H1 (cell line): ENCODE data around the gene STOML1. TPM values are rescaled to one million over a fixed set of nuclear protein-coding genes. Genes with fewer than 3 reads are reported as not detected.

Experiments
- CTCF ChIA-PET: fragments of 300-600 bp; sonication (Branson Sonifier 250); formaldehyde crosslinking; loops from one replicate; lab custom pipeline; 2021; ENCODE audit not compliant: partially characterized antibody; lab: Charles Lee
- POLR2A ChIA-PET: fragments of 300-600 bp; sonication (Branson Sonifier 250); formaldehyde crosslinking; loops from one replicate; lab custom pipeline; 2021; ENCODE audit warnings: inconsistent platforms; ENCODE audit not compliant: partially characterized antibody; lab: Charles Lee
- DNase-seq, 2 experiments: peaks; one replicate each; pipeline versions ENCODE4 v3.0.0 to v3.0.0-alpha.2; 2010 to 2022; ENCODE audit warnings: low spot score in 2 of 2, low read depth in 1 of 2, mixed read lengths in 1 of 2
- FAIRE-seq: peaks from 2 replicates; lab custom pipeline; 2011; peaks lifted over from hg19 to GRCh38; lab: Jason Lieb, UNC
- H2AFZ ChIP-seq: 2 replicates; pipeline ENCODE4 v1.8.1; 2012; ENCODE audit warnings: low read length, inconsistent platforms
- H2AK5ac ChIP-seq: 2 replicates; pipeline ENCODE4 v1.6.1; 2013; ENCODE audit warnings: low read depth, low read length
- H2BK120ac ChIP-seq: replicated peaks from 2 replicates; pipeline ENCODE3; 2013; ENCODE audit warnings: low read depth, low read length, inconsistent platforms
- H2BK12ac ChIP-seq: 2 replicates; pipeline ENCODE4 v1.6.1; 2013; ENCODE audit warnings: low read depth, low read length
- H2BK15ac ChIP-seq: 2 replicates; pipeline ENCODE4 v1.6.1; 2013; ENCODE audit warnings: low read length
- H2BK20ac ChIP-seq: 2 replicates; pipeline ENCODE4 v1.6.1; 2013; ENCODE audit warnings: low read length
- H2BK5ac ChIP-seq: 2 replicates; pipeline ENCODE4 v1.6.1; 2013; ENCODE audit warnings: low read depth, low read length
- H3K14ac ChIP-seq: 2 replicates; pipeline ENCODE4 v1.6.1; 2013; ENCODE audit warnings: inconsistent platforms; ENCODE audit not compliant: insufficient read length
- H3K18ac ChIP-seq: 2 replicates; pipeline ENCODE4 v1.6.1; 2013; ENCODE audit warnings: low read length; ENCODE audit errors: extremely low read depth
- H3K23ac ChIP-seq: 2 replicates; pipeline ENCODE4 v1.6.1; 2013; ENCODE audit warnings: inconsistent platforms; ENCODE audit not compliant: insufficient read length
- H3K23me2 ChIP-seq: 2 replicates; pipeline ENCODE4 v1.6.1; 2013; ENCODE audit warnings: low read depth, low read length
- H3K27ac ChIP-seq: 2 replicates; pipeline ENCODE4 v1.6.1; 2011; ENCODE audit warnings: low read depth, low read length, inconsistent platforms
- H3K27me3 ChIP-seq, 4 experiments: replicated peaks in 1 of 4; 1 replicate in 1 of 4; 2 replicates in 3 of 4; pipeline versions ENCODE4 v1.6.1 to v1.8.1; 2011 to 2013; ENCODE audit warnings: low read length in 3 of 4, mild to moderate bottlenecking in 3 of 4, inconsistent platforms in 2 of 4, mixed read lengths in 2 of 4, moderate library complexity in 1 of 4; ENCODE audit not compliant: control insufficient read depth in 3 of 4, insufficient read depth in 3 of 4; ENCODE audit errors: extremely low read depth in 1 of 4
- H3K36me3 ChIP-seq, 4 experiments: 2 replicates each; pipeline versions ENCODE4 v1.6.1 to v1.8.1; 2011 to 2013; ENCODE audit warnings: mild to moderate bottlenecking in 4 of 4, low read length in 3 of 4, moderate library complexity in 2 of 4, control low read depth in 1 of 4, inconsistent platforms in 1 of 4; ENCODE audit not compliant: insufficient read depth in 4 of 4, control insufficient read depth in 2 of 4
- H3K4ac ChIP-seq: replicated peaks from 2 replicates; pipeline ENCODE3; 2013; ENCODE audit warnings: low read length, low read depth, mixed read lengths, inconsistent platforms; ENCODE audit not compliant: insufficient read length
- H3K4me1 ChIP-seq, 4 experiments: replicated peaks in 1 of 4; 1 replicate in 1 of 4; 2 replicates in 3 of 4; pipeline versions ENCODE4 v1.6.1 to v1.8.1; 2011 to 2013; ENCODE audit warnings: low read length in 3 of 4, inconsistent platforms in 2 of 4, mixed read lengths in 1 of 4; ENCODE audit not compliant: insufficient read depth in 4 of 4, control insufficient read depth in 3 of 4
- H3K4me2 ChIP-seq, 2 experiments: 2 replicates each; pipeline versions ENCODE4 v1.6.1 to v1.8.1; 2011 to 2013; ENCODE audit warnings: low read depth in 2 of 2, low read length in 2 of 2, control low read depth in 1 of 2, inconsistent platforms in 1 of 2, mild to moderate bottlenecking in 1 of 2; ENCODE audit not compliant: insufficient read depth in 1 of 2
- H3K4me3 ChIP-seq, 4 experiments: fragments of 200-600, 300-600 bp in 1 of 4; sonication (generic), shearing (Covaris generic), sonication (Bioruptor Twin) in 1 of 4; 2 replicates each; pipeline versions ENCODE4 v1.5.1 to v1.8.1; 2011 to 2016; ENCODE audit warnings: low read length in 4 of 4, low read depth in 3 of 4, control low read depth in 2 of 4, inconsistent platforms in 2 of 4, mild to moderate bottlenecking in 2 of 4, mixed read lengths in 1 of 4, moderate library complexity in 1 of 4; ENCODE audit not compliant: insufficient read depth in 2 of 4; ENCODE audit errors: extremely low read depth in 1 of 4
- H3K56ac ChIP-seq: replicated peaks from 2 replicates; pipeline ENCODE3; 2013; ENCODE audit warnings: low read depth, mild to moderate bottlenecking, mixed read lengths, low read length, inconsistent platforms; ENCODE audit not compliant: insufficient read length
- H3K79me1 ChIP-seq: 2 replicates; pipeline ENCODE4 v1.6.1; 2013; ENCODE audit warnings: low read depth, low read length, control low read depth
- H3K79me2 ChIP-seq, 2 experiments: 2 replicates each; pipeline versions ENCODE4 v1.6.1 to v1.8.1; 2012 to 2013; ENCODE audit warnings: low read length in 2 of 2, mild to moderate bottlenecking in 2 of 2, inconsistent platforms in 1 of 2; ENCODE audit not compliant: insufficient read depth in 2 of 2, control insufficient read depth in 1 of 2
- H3K9ac ChIP-seq, 4 experiments: replicated peaks in 1 of 4; 1 replicate in 1 of 4; 2 replicates in 3 of 4; pipeline versions ENCODE4 v1.6.1 to v1.8.1; 2011 to 2013; ENCODE audit warnings: low read depth in 3 of 4, low read length in 3 of 4, control low read depth in 2 of 4, mild to moderate bottlenecking in 2 of 4, moderate library complexity in 2 of 4, inconsistent platforms in 1 of 4; ENCODE audit errors: extremely low read depth in 1 of 4
- H3K9me3 ChIP-seq, 2 experiments: 2 replicates each; pipeline versions ENCODE4 v1.6.1 to v1.8.1; 2012 to 2013; ENCODE audit warnings: mild to moderate bottlenecking in 2 of 2, moderate library complexity in 2 of 2, control low read depth in 1 of 2, inconsistent platforms in 1 of 2, low read depth in 1 of 2, low read length in 1 of 2, mixed read lengths in 1 of 2; ENCODE audit not compliant: insufficient read depth in 2 of 2
- H4K20me1 ChIP-seq, 2 experiments: replicated peaks in 1 of 2; 2 replicates each; pipeline versions ENCODE3 to v1.8.1; 2011 to 2013; ENCODE audit warnings: inconsistent platforms in 2 of 2, low read length in 2 of 2, mild to moderate bottlenecking in 1 of 2; ENCODE audit not compliant: insufficient read depth in 2 of 2, control insufficient read depth in 1 of 2
- H4K5ac ChIP-seq: 2 replicates; pipeline ENCODE4 v1.6.1; 2013; ENCODE audit warnings: low read length, low read depth, mixed read lengths, inconsistent platforms; ENCODE audit not compliant: insufficient read length
- H4K8ac ChIP-seq: 2 replicates; pipeline ENCODE4 v1.8.0; 2013; ENCODE audit warnings: mild to moderate bottlenecking, moderate library complexity, low read length, inconsistent platforms; ENCODE audit not compliant: insufficient read depth; ENCODE audit errors: extremely low read depth
- H4K91ac ChIP-seq: replicated peaks from 2 replicates; pipeline ENCODE3; 2013; ENCODE audit warnings: low read length, mixed read lengths, inconsistent platforms; ENCODE audit not compliant: insufficient read length
- ATF2 ChIP-seq: IDR thresholded peaks from 2 replicates; pipeline ENCODE4 v1.6.1; 2012; ENCODE audit warnings: low read length, inconsistent platforms
- CREB1 ChIP-seq: IDR thresholded peaks from 2 replicates; pipeline ENCODE4 v1.6.1; 2012; ENCODE audit warnings: inconsistent platforms
- E2F6 ChIP-seq: IDR thresholded peaks from 2 replicates; pipeline ENCODE4 v1.6.1; 2012; ENCODE audit warnings: inconsistent platforms
- EZH2 ChIP-seq: fragments of 200-600 bp; sonication (generic); IDR thresholded peaks from 2 replicates; pipeline ENCODE4 v1.7.1; 2012; ENCODE audit warnings: low read depth, mild to moderate bottlenecking, moderate library complexity, low read length, inconsistent platforms; ENCODE audit not compliant: severe bottlenecking
- HDAC6 ChIP-seq: IDR thresholded peaks from one replicate; pipeline ENCODE4 v1.7.1; 2012; ENCODE audit warnings: low read depth, mild to moderate bottlenecking, inconsistent platforms, low read length, moderate library complexity
- SAP30 ChIP-seq: fragments of 300-600 bp; sonication (generic); IDR thresholded peaks from 2 replicates; pipeline ENCODE4 v1.7.1; 2012; ENCODE audit warnings: low read length, moderate library complexity, mild to moderate bottlenecking, inconsistent platforms; ENCODE audit not compliant: insufficient read depth, insufficient replicate concordance
- SP4 ChIP-seq: IDR thresholded peaks from 2 replicates; pipeline ENCODE4 v1.6.1; 2012; ENCODE audit warnings: low read length, inconsistent platforms
- SUZ12 ChIP-seq: fragments of 200-600 bp; sonication (generic); IDR thresholded peaks from 2 replicates; pipeline ENCODE4 v1.6.1; 2012; ENCODE audit warnings: mild to moderate bottlenecking, inconsistent platforms, low read length, moderate library complexity, mixed read lengths
- USF2 ChIP-seq: IDR thresholded peaks from 2 replicates; pipeline ENCODE4 v1.6.1; 2011; ENCODE audit warnings: low read length, improper control_type of control experiment
- WGBS, 2 experiments: shearing (Covaris generic) in 1 of 2; methylation state at CpG; one replicate each; pipeline versions ENCODE4 v1.1.6 to v1.1.7; 2013 to 2015; ENCODE audit warnings: low lambda C conversion rate in 2 of 2, mixed read lengths in 2 of 2, inconsistent platforms in 1 of 2, low coverage in 1 of 2, missing lambda C conversion rate in 1 of 2; ENCODE audit not compliant: insufficient replicate concordance in 2 of 2, insufficient coverage in 1 of 2, insufficient read length in 1 of 2; ENCODE audit errors: extremely low coverage in 1 of 2, missing lambda C conversion rate in 1 of 2; 5-methylcytosine and 5-hydroxymethylcytosine counted together
- polyA plus RNA-seq, 7 experiments: library from polyadenylated mRNA; depleted of rRNA in 3 of 7; stranded (reverse) in 5 of 7; unstranded in 2 of 7; fragments of >200 nt in 5 of 7; fragments of 200-250 nt in 2 of 7; gene quantifications; 1 replicate in 5 of 7; 2 replicates in 1 of 7; 4 replicates in 1 of 7; pipeline versions ENCODE4 v1.2.1 to v1.2.3, GENCODE V29; 2011 to 2013; ENCODE audit warnings: missing spikeins in 2 of 7, mixed read lengths in 2 of 7
- total RNA-seq: library from RNA; stranded (reverse); fragmentation: NEBNext Ultra II Directional; extraction: Animal tissue kit (Norgen Biotek cat#: 25700); gene quantifications from 2 replicates; pipeline ENCODE4 v1.2.1, GENCODE V29; 2021

STOML1 gene
- total and polyA plus RNA-seq, 2 of the 8 experiments (the other 6 are each of a cell fraction or from before 2014, with no cell fraction given), result 2.6 to 3.2 TPM

GRCh38 chr15:73982222-73982962 is 9.7 kb downstream of the STOML1 start:
- FAIRE-seq (no peak), DNase-seq (no peak)
- H2BK12ac ChIP-seq, result no peak overlapping the region
- no peaks in the 10 kb centered on the region; a peak in 1 of 7 replicates for H3K4me1 ChIP-seq
- H2AFZ ChIP-seq, result no peak overlapping the region
- no peak overlapping the region for H3K9ac ChIP-seq
- H4K5ac ChIP-seq, result no peak overlapping the region
- ChIA-PET CTCF (interaction anchor here (0.6 to 5.5 kb wide), 10 partner anchors 8 to 57 kb away, joined by 3 to 56 read pairs (median 8); partner anchors contain the start of gene PML), POLR2A (interaction anchor here (1.1 kb wide), 1 partner anchor 49 kb away, joined by 3 read pairs; no protein-coding TSS in a partner anchor)
- H3K56ac ChIP-seq, result no peak overlapping the region
- no peaks in the 10 kb centered on the region for H3K9me3 ChIP-seq
- no peak overlapping the region for H2BK20ac ChIP-seq
- H2BK5ac ChIP-seq, result no peak overlapping the region
- no peak overlapping the region for H3K23ac ChIP-seq
- no peak overlapping the region for H4K91ac ChIP-seq
- H3K27ac ChIP-seq, result no peak overlapping the region
- no peak overlapping the region for H3K4me3 ChIP-seq
- no peak overlapping the region for H2BK120ac ChIP-seq
- TF ChIP-seq E2F6, result no peak
- TF ChIP-seq EZH2, result no peak
- TF ChIP-seq SAP30, result no peak
- no peak for TF ChIP-seq SUZ12
- no peak for TF ChIP-seq SP4
- no peak for TF ChIP-seq USF2
- TF ChIP-seq HDAC6, result no peak
- TF ChIP-seq CREB1, result no peak
- no peak for TF ChIP-seq ATF2
- no peak overlapping the region; the same call in 1 of the 2 replicates for H4K8ac ChIP-seq
- WGBS, 2 experiments, result 85% methylated on average over 8 of the region's 8 CpGs; no CpG with 5 or more reads in 1 of the 2 experiments
- H3K18ac ChIP-seq, result no peak overlapping the region
- no peak overlapping the region for H2BK15ac ChIP-seq
- no peak overlapping the region for H3K4ac ChIP-seq
- no peaks in the 10 kb centered on the region for H4K20me1 ChIP-seq
- no peak overlapping the region for H2AK5ac ChIP-seq
- H3K27me3 ChIP-seq, result no peaks in the 10 kb centered on the region; a peak in 1 of 7 replicates
- no peaks in the 10 kb centered on the region for H3K79me2 ChIP-seq
- H3K36me3 ChIP-seq, result no peaks in the 10 kb centered on the region
- H3K79me1 ChIP-seq, result no peaks in the 10 kb centered on the region
- no peak overlapping the region for H3K14ac ChIP-seq
- H3K4me2 ChIP-seq, result no peak overlapping the region
- H3K23me2 ChIP-seq, result no peaks in the 10 kb centered on the region
